Measurements from ENCODE around the gene ASTN2.

DNA sequence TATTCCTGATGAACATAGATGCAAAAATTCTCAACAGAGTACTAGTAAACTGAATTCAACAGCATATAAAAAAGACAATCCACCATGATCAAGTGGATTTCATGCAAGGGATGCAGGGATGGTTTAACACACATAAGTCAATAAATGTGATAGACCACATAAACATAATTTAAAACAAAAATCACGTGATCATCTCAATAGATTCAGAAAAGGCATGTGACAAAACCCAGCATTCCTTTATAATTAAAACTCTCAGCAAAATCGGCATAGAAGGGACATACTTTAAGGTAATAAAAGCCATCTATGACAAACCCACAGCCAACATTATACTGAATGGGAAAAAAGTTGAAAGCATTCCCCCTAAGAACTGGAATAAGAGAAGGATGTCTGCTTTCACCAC lies 894.6 kb downstream of the ASTN2 start:
- TF ChIP-seq, protein P1, sequence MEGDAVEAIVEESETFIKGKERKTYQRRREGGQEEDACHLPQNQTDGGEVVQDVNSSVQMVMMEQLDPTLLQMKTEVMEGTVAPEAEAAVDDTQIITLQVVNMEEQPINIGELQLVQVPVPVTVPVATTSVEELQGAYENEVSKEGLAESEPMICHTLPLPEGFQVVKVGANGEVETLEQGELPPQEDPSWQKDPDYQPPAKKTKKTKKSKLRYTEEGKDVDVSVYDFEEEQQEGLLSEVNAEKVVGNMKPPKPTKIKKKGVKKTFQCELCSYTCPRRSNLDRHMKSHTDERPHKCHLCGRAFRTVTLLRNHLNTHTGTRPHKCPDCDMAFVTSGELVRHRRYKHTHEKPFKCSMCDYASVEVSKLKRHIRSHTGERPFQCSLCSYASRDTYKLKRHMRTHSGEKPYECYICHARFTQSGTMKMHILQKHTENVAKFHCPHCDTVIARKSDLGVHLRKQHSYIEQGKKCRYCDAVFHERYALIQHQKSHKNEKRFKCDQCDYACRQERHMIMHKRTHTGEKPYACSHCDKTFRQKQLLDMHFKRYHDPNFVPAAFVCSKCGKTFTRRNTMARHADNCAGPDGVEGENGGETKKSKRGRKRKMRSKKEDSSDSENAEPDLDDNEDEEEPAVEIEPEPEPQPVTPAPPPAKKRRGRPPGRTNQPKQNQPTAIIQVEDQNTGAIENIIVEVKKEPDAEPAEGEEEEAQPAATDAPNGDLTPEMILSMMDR (conservative IDR thresholded peaks at IDR 0.05; ENCODE audit: low read depth in 2 of 2), result no peak
- TF ChIP-seq EZH2phosphoT487 (IDR thresholded peaks at IDR 0.05; ENCODE audit: unreplicated experiment) (no peak), POLR2AphosphoS5 (IDR thresholded peaks at IDR 0.05; ENCODE audit: low read depth) (no peak), ZNF114 (CRISPR knock-in tag; IDR thresholded peaks at IDR 0.05) (no peak)
- TF ChIP-seq, protein P2, sequence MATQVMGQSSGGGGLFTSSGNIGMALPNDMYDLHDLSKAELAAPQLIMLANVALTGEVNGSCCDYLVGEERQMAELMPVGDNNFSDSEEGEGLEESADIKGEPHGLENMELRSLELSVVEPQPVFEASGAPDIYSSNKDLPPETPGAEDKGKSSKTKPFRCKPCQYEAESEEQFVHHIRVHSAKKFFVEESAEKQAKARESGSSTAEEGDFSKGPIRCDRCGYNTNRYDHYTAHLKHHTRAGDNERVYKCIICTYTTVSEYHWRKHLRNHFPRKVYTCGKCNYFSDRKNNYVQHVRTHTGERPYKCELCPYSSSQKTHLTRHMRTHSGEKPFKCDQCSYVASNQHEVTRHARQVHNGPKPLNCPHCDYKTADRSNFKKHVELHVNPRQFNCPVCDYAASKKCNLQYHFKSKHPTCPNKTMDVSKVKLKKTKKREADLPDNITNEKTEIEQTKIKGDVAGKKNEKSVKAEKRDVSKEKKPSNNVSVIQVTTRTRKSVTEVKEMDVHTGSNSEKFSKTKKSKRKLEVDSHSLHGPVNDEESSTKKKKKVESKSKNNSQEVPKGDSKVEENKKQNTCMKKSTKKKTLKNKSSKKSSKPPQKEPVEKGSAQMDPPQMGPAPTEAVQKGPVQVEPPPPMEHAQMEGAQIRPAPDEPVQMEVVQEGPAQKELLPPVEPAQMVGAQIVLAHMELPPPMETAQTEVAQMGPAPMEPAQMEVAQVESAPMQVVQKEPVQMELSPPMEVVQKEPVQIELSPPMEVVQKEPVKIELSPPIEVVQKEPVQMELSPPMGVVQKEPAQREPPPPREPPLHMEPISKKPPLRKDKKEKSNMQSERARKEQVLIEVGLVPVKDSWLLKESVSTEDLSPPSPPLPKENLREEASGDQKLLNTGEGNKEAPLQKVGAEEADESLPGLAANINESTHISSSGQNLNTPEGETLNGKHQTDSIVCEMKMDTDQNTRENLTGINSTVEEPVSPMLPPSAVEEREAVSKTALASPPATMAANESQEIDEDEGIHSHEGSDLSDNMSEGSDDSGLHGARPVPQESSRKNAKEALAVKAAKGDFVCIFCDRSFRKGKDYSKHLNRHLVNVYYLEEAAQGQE (IDR thresholded peaks at IDR 0.05; ENCODE audit: unreplicated experiment), result no peak

All from GM23338 (cell line).